H1 (cell line): Measurements from ENCODE around the gene BCL2L13. TPM values are rescaled to one million over a fixed set of nuclear protein-coding genes. Genes with fewer than 3 reads are reported as not detected.

Experiments
- CTCF ChIA-PET: fragments of 300-600 bp; sonication (Branson Sonifier 250); formaldehyde crosslinking; loops from one replicate; lab custom pipeline; 2021; ENCODE audit not compliant: partially characterized antibody; lab: Charles Lee
- POLR2A ChIA-PET: fragments of 300-600 bp; sonication (Branson Sonifier 250); formaldehyde crosslinking; loops from one replicate; lab custom pipeline; 2021; ENCODE audit warnings: inconsistent platforms; ENCODE audit not compliant: partially characterized antibody; lab: Charles Lee
- DNase-seq, 2 experiments: peaks; one replicate each; pipeline versions ENCODE4 v3.0.0 to v3.0.0-alpha.2; 2010 to 2022; ENCODE audit warnings: low spot score in 2 of 2, low read depth in 1 of 2, mixed read lengths in 1 of 2
- FAIRE-seq: peaks from 2 replicates; lab custom pipeline; 2011; peaks lifted over from hg19 to GRCh38; lab: Jason Lieb, UNC
- H2AFZ ChIP-seq: 2 replicates; pipeline ENCODE4 v1.8.1; 2012; ENCODE audit warnings: low read length, inconsistent platforms
- H2AK5ac ChIP-seq: 2 replicates; pipeline ENCODE4 v1.6.1; 2013; ENCODE audit warnings: low read depth, low read length
- H2BK120ac ChIP-seq: replicated peaks from 2 replicates; pipeline ENCODE3; 2013; ENCODE audit warnings: low read depth, low read length, inconsistent platforms
- H2BK12ac ChIP-seq: 2 replicates; pipeline ENCODE4 v1.6.1; 2013; ENCODE audit warnings: low read depth, low read length
- H2BK15ac ChIP-seq: 2 replicates; pipeline ENCODE4 v1.6.1; 2013; ENCODE audit warnings: low read length
- H2BK20ac ChIP-seq: 2 replicates; pipeline ENCODE4 v1.6.1; 2013; ENCODE audit warnings: low read length
- H2BK5ac ChIP-seq: 2 replicates; pipeline ENCODE4 v1.6.1; 2013; ENCODE audit warnings: low read depth, low read length
- H3K14ac ChIP-seq: 2 replicates; pipeline ENCODE4 v1.6.1; 2013; ENCODE audit warnings: inconsistent platforms; ENCODE audit not compliant: insufficient read length
- H3K18ac ChIP-seq: 2 replicates; pipeline ENCODE4 v1.6.1; 2013; ENCODE audit warnings: low read length; ENCODE audit errors: extremely low read depth
- H3K23ac ChIP-seq: 2 replicates; pipeline ENCODE4 v1.6.1; 2013; ENCODE audit warnings: inconsistent platforms; ENCODE audit not compliant: insufficient read length
- H3K23me2 ChIP-seq: 2 replicates; pipeline ENCODE4 v1.6.1; 2013; ENCODE audit warnings: low read depth, low read length
- H3K27ac ChIP-seq: 2 replicates; pipeline ENCODE4 v1.6.1; 2011; ENCODE audit warnings: low read depth, low read length, inconsistent platforms
- H3K27me3 ChIP-seq, 4 experiments: replicated peaks in 1 of 4; 1 replicate in 1 of 4; 2 replicates in 3 of 4; pipeline versions ENCODE4 v1.6.1 to v1.8.1; 2011 to 2013; ENCODE audit warnings: low read length in 3 of 4, mild to moderate bottlenecking in 3 of 4, inconsistent platforms in 2 of 4, mixed read lengths in 2 of 4, moderate library complexity in 1 of 4; ENCODE audit not compliant: control insufficient read depth in 3 of 4, insufficient read depth in 3 of 4; ENCODE audit errors: extremely low read depth in 1 of 4
- H3K36me3 ChIP-seq, 4 experiments: 2 replicates each; pipeline versions ENCODE4 v1.6.1 to v1.8.1; 2011 to 2013; ENCODE audit warnings: mild to moderate bottlenecking in 4 of 4, low read length in 3 of 4, moderate library complexity in 2 of 4, control low read depth in 1 of 4, inconsistent platforms in 1 of 4; ENCODE audit not compliant: insufficient read depth in 4 of 4, control insufficient read depth in 2 of 4
- H3K4ac ChIP-seq: replicated peaks from 2 replicates; pipeline ENCODE3; 2013; ENCODE audit warnings: low read length, low read depth, mixed read lengths, inconsistent platforms; ENCODE audit not compliant: insufficient read length
- H3K4me1 ChIP-seq, 4 experiments: replicated peaks in 1 of 4; 1 replicate in 1 of 4; 2 replicates in 3 of 4; pipeline versions ENCODE4 v1.6.1 to v1.8.1; 2011 to 2013; ENCODE audit warnings: low read length in 3 of 4, inconsistent platforms in 2 of 4, mixed read lengths in 1 of 4; ENCODE audit not compliant: insufficient read depth in 4 of 4, control insufficient read depth in 3 of 4
- H3K4me2 ChIP-seq, 2 experiments: 2 replicates each; pipeline versions ENCODE4 v1.6.1 to v1.8.1; 2011 to 2013; ENCODE audit warnings: low read depth in 2 of 2, low read length in 2 of 2, control low read depth in 1 of 2, inconsistent platforms in 1 of 2, mild to moderate bottlenecking in 1 of 2; ENCODE audit not compliant: insufficient read depth in 1 of 2
- H3K4me3 ChIP-seq, 4 experiments: fragments of 200-600, 300-600 bp in 1 of 4; sonication (generic), shearing (Covaris generic), sonication (Bioruptor Twin) in 1 of 4; 2 replicates each; pipeline versions ENCODE4 v1.5.1 to v1.8.1; 2011 to 2016; ENCODE audit warnings: low read length in 4 of 4, low read depth in 3 of 4, control low read depth in 2 of 4, inconsistent platforms in 2 of 4, mild to moderate bottlenecking in 2 of 4, mixed read lengths in 1 of 4, moderate library complexity in 1 of 4; ENCODE audit not compliant: insufficient read depth in 2 of 4; ENCODE audit errors: extremely low read depth in 1 of 4
- H3K56ac ChIP-seq: replicated peaks from 2 replicates; pipeline ENCODE3; 2013; ENCODE audit warnings: low read depth, mild to moderate bottlenecking, mixed read lengths, low read length, inconsistent platforms; ENCODE audit not compliant: insufficient read length
- H3K79me1 ChIP-seq: 2 replicates; pipeline ENCODE4 v1.6.1; 2013; ENCODE audit warnings: low read depth, low read length, control low read depth
- H3K79me2 ChIP-seq, 2 experiments: 2 replicates each; pipeline versions ENCODE4 v1.6.1 to v1.8.1; 2012 to 2013; ENCODE audit warnings: low read length in 2 of 2, mild to moderate bottlenecking in 2 of 2, inconsistent platforms in 1 of 2; ENCODE audit not compliant: insufficient read depth in 2 of 2, control insufficient read depth in 1 of 2
- H3K9ac ChIP-seq, 4 experiments: replicated peaks in 1 of 4; 1 replicate in 1 of 4; 2 replicates in 3 of 4; pipeline versions ENCODE4 v1.6.1 to v1.8.1; 2011 to 2013; ENCODE audit warnings: low read depth in 3 of 4, low read length in 3 of 4, control low read depth in 2 of 4, mild to moderate bottlenecking in 2 of 4, moderate library complexity in 2 of 4, inconsistent platforms in 1 of 4; ENCODE audit errors: extremely low read depth in 1 of 4
- H3K9me3 ChIP-seq, 2 experiments: 2 replicates each; pipeline versions ENCODE4 v1.6.1 to v1.8.1; 2012 to 2013; ENCODE audit warnings: mild to moderate bottlenecking in 2 of 2, moderate library complexity in 2 of 2, control low read depth in 1 of 2, inconsistent platforms in 1 of 2, low read depth in 1 of 2, low read length in 1 of 2, mixed read lengths in 1 of 2; ENCODE audit not compliant: insufficient read depth in 2 of 2
- H4K20me1 ChIP-seq, 2 experiments: replicated peaks in 1 of 2; 2 replicates each; pipeline versions ENCODE3 to v1.8.1; 2011 to 2013; ENCODE audit warnings: inconsistent platforms in 2 of 2, low read length in 2 of 2, mild to moderate bottlenecking in 1 of 2; ENCODE audit not compliant: insufficient read depth in 2 of 2, control insufficient read depth in 1 of 2
- H4K5ac ChIP-seq: 2 replicates; pipeline ENCODE4 v1.6.1; 2013; ENCODE audit warnings: low read length, low read depth, mixed read lengths, inconsistent platforms; ENCODE audit not compliant: insufficient read length
- H4K8ac ChIP-seq: 2 replicates; pipeline ENCODE4 v1.8.0; 2013; ENCODE audit warnings: mild to moderate bottlenecking, moderate library complexity, low read length, inconsistent platforms; ENCODE audit not compliant: insufficient read depth; ENCODE audit errors: extremely low read depth
- H4K91ac ChIP-seq: replicated peaks from 2 replicates; pipeline ENCODE3; 2013; ENCODE audit warnings: low read length, mixed read lengths, inconsistent platforms; ENCODE audit not compliant: insufficient read length
- TEAD4 ChIP-seq: IDR thresholded peaks from 2 replicates; pipeline ENCODE4 v1.6.1; 2012; ENCODE audit warnings: low read depth, low read length, inconsistent platforms, mixed read lengths
- WGBS, 2 experiments: shearing (Covaris generic) in 1 of 2; methylation state at CpG; one replicate each; pipeline versions ENCODE4 v1.1.6 to v1.1.7; 2013 to 2015; ENCODE audit warnings: low lambda C conversion rate in 2 of 2, mixed read lengths in 2 of 2, inconsistent platforms in 1 of 2, low coverage in 1 of 2, missing lambda C conversion rate in 1 of 2; ENCODE audit not compliant: insufficient replicate concordance in 2 of 2, insufficient coverage in 1 of 2, insufficient read length in 1 of 2; ENCODE audit errors: extremely low coverage in 1 of 2, missing lambda C conversion rate in 1 of 2; 5-methylcytosine and 5-hydroxymethylcytosine counted together
- polyA plus RNA-seq, 7 experiments: library from polyadenylated mRNA; depleted of rRNA in 3 of 7; stranded (reverse) in 5 of 7; unstranded in 2 of 7; fragments of >200 nt in 5 of 7; fragments of 200-250 nt in 2 of 7; gene quantifications; 1 replicate in 5 of 7; 2 replicates in 1 of 7; 4 replicates in 1 of 7; pipeline versions ENCODE4 v1.2.1 to v1.2.3, GENCODE V29; 2011 to 2013; ENCODE audit warnings: missing spikeins in 2 of 7, mixed read lengths in 2 of 7
- total RNA-seq: library from RNA; stranded (reverse); fragmentation: NEBNext Ultra II Directional; extraction: Animal tissue kit (Norgen Biotek cat#: 25700); gene quantifications from 2 replicates; pipeline ENCODE4 v1.2.1, GENCODE V29; 2021

BCL2L13 gene
- total and polyA plus RNA-seq, 2 of the 8 experiments (the other 6 are each of a cell fraction or from before 2014, with no cell fraction given): 20.7 to 35.0 TPM

GRCh38 chr22:17699696-17700340 is 61.3 kb downstream of the BCL2L13 start:
- WGBS, 2 experiments: 92% methylated on average over 7 of the region's 7 CpGs; no CpG with 5 or more reads in 1 of the 2 experiments
- ChIA-PET CTCF (no interaction called here), POLR2A (interaction anchor here (1.9 kb wide), 1 partner anchor 10 kb away, joined by 4 read pairs; no protein-coding TSS in a partner anchor)
- no peak overlapping the region for H3K4me2 ChIP-seq
- no peaks in the 10 kb centered on the region for H3K23me2 ChIP-seq
- no peak for TF ChIP-seq TEAD4
- 0 out of 8 replicates have a peak overlapping the region, but pooled peaks of 1 of the 4 experiments have one; percentile 8 for H3K4me3 ChIP-seq
- H2BK5ac ChIP-seq: no peak overlapping the region
- H4K5ac ChIP-seq: no peak overlapping the region
- FAIRE-seq (no peak), DNase-seq (no peak)
- H2AK5ac ChIP-seq: no peak overlapping the region
- H3K14ac ChIP-seq: no peak overlapping the region
- H3K4ac ChIP-seq: no peak overlapping the region
- H4K20me1 ChIP-seq: no peaks in the 10 kb centered on the region
- H4K91ac ChIP-seq: no peak overlapping the region
- H3K4me1 ChIP-seq: peaks cover 0 to 4% (median 0%) of the 10 kb centered on the region in 4 experiments; a peak in 1 of 7 replicates
- H2BK15ac ChIP-seq: no peak overlapping the region
- no peak overlapping the region for H2BK20ac ChIP-seq
- H3K23ac ChIP-seq: no peak overlapping the region
- H3K27me3 ChIP-seq: no peaks in the 10 kb centered on the region
- H3K18ac ChIP-seq: no peak overlapping the region
- H2BK120ac ChIP-seq: no peak overlapping the region
- H3K9me3 ChIP-seq: no peaks in the 10 kb centered on the region
- H3K79me2 ChIP-seq: no peaks in the 10 kb centered on the region
- no peak overlapping the region for H3K9ac ChIP-seq
- H3K27ac ChIP-seq: no peak overlapping the region
- no peaks in the 10 kb centered on the region for H3K79me1 ChIP-seq
- H2BK12ac ChIP-seq: no peak overlapping the region
- no peak overlapping the region for H3K56ac ChIP-seq
- peaks cover 0 to 2% (median 0%) of the 10 kb centered on the region in 4 experiments; a peak in 1 of 8 replicates for H3K36me3 ChIP-seq
- no peak overlapping the region for H2AFZ ChIP-seq
- H4K8ac ChIP-seq: no peak overlapping the region
